ENCODE data around the gene NELFB. TPM values are rescaled to one million over a fixed set of nuclear protein-coding genes. Genes with fewer than 3 reads are reported as not detected.

Gene NELFB
- total and polyA plus RNA-seq, 9 of the 15 experiments (the other 6 are each of a cell fraction or from before 2014, with no cell fraction given): 0.24 to 84.0 (median 29.7) TPM

GRCh38 chr9:137302449-137303150 lies 47.5 kb downstream of the NELFB start (continued):
- peak; percentile 95 for TF ChIP-seq MAX (CRISPR knock-in tag; IDR thresholded peaks at IDR 0.05)
- TF ChIP-seq FOXP4 (CRISPR knock-in tag; IDR thresholded peaks at IDR 0.05; ENCODE audit: borderline replicate concordance): peak; percentile 95
- no peak for TF ChIP-seq DDX20 (tag; IDR thresholded peaks at IDR 0.05; ENCODE audit: low read depth)
- TF ChIP-seq SRSF3 (IDR thresholded peaks at IDR 0.05; ENCODE audit: insufficient read depth, low read length): no peak
- TF ChIP-seq MYC (IDR thresholded peaks at IDR 0.05; ENCODE audit: low read depth, low read length): no peak
- no peak for TF ChIP-seq MYC (CRISPR knock-in tag; IDR thresholded peaks at IDR 0.05; ENCODE audit: borderline replicate concordance, low read depth)
- no peak for TF ChIP-seq ZNF785 (CRISPR knock-in tag; IDR thresholded peaks at IDR 0.05)
- no peak for TF ChIP-seq DACH1 (IDR thresholded peaks at IDR 0.05; ENCODE audit: partially characterized antibody)
- no peak for TF ChIP-seq BRD9 (IDR thresholded peaks at IDR 0.05; ENCODE audit: low read depth, partially characterized antibody)
- TF ChIP-seq U2AF1 (optimal IDR thresholded peaks at IDR 0.05; ENCODE audit: low read depth, low read length): no peak
- peak; percentile 67 for TF ChIP-seq EGR1 (conservative IDR thresholded peaks at IDR 0.05)
- peak; percentile 91 for TF ChIP-seq ZFX (CRISPR knock-in tag; IDR thresholded peaks at IDR 0.05)
- TF ChIP-seq KDM1A (IDR thresholded peaks at IDR 0.05): no peak
- TF ChIP-seq ZBTB2 (IDR thresholded peaks at IDR 0.05): 0 out of 2 replicates have a peak, but pooled peaks have one; percentile 50
- TF ChIP-seq TEAD2 (tag; IDR thresholded peaks at IDR 0.05): no peak
- no peak for TF ChIP-seq KAT8 (IDR thresholded peaks at IDR 0.05; ENCODE audit: low read depth)
- no peak for TF ChIP-seq LEF1 (IDR thresholded peaks at IDR 0.05)
- TF ChIP-seq ZHX1 (conservative IDR thresholded peaks at IDR 0.05; ENCODE audit: low read length): no peak
- TF ChIP-seq HIVEP1 (CRISPR knock-in tag; IDR thresholded peaks at IDR 0.05): no peak
- TF ChIP-seq HDAC2 (IDR thresholded peaks at IDR 0.05): 0 out of 2 replicates have a peak, but pooled peaks have one; percentile 30
- TF ChIP-seq EWSR1 (IDR thresholded peaks at IDR 0.05; ENCODE audit: borderline replicate concordance, low read depth, partially characterized antibody): no peak
- no peak for TF ChIP-seq MECOM (CRISPR knock-in tag; IDR thresholded peaks at IDR 0.05)
- no peak for TF ChIP-seq CHCHD3 (CRISPR knock-in tag; IDR thresholded peaks at IDR 0.05)
- no peak for TF ChIP-seq ZNF174 (CRISPR knock-in tag; IDR thresholded peaks at IDR 0.05)
